PFSK-1 (cell line): Measurements from ENCODE around the gene DDX10.

Source experiments
- FOXP2 ChIP-seq: optimal IDR thresholded peaks from 2 replicates; pipeline ENCODE3; 2011; ENCODE audit warnings: borderline replicate concordance, control low read depth, inconsistent platforms; ENCODE audit not compliant: insufficient read depth; ENCODE audit errors: extremely low read length, extremely low read depth
- POLR2AphosphoS5 ChIP-seq: IDR thresholded peaks from 2 replicates; pipeline ENCODE4 v1.6.1; 2012; ENCODE audit warnings: low read depth, mild to moderate bottlenecking, control low read depth, low read length, moderate library complexity
- SIN3A ChIP-seq: IDR thresholded peaks from 2 replicates; pipeline ENCODE4 v1.6.1; 2012; ENCODE audit warnings: mild to moderate bottlenecking, low read length, moderate library complexity, borderline replicate concordance; ENCODE audit not compliant: insufficient read depth
- TAF1 ChIP-seq: IDR thresholded peaks from 2 replicates; pipeline ENCODE4 v1.6.1; 2012; ENCODE audit warnings: low read length, control low read depth, borderline replicate concordance; ENCODE audit not compliant: insufficient read depth
- TF ChIP-seq, protein P1 (sequence below), 2 experiments: IDR thresholded peaks; 2 replicates each; pipeline versions ENCODE4 v1.6.1 to v1.8.0; 2011 to 2012; ENCODE audit warnings: low read depth in 2 of 2, low read length in 2 of 2, control low read depth in 1 of 2, inconsistent platforms in 1 of 2, mild to moderate bottlenecking in 1 of 2, moderate library complexity in 1 of 2; ENCODE audit not compliant: insufficient read depth in 1 of 2

Gene DDX10

DNA sequence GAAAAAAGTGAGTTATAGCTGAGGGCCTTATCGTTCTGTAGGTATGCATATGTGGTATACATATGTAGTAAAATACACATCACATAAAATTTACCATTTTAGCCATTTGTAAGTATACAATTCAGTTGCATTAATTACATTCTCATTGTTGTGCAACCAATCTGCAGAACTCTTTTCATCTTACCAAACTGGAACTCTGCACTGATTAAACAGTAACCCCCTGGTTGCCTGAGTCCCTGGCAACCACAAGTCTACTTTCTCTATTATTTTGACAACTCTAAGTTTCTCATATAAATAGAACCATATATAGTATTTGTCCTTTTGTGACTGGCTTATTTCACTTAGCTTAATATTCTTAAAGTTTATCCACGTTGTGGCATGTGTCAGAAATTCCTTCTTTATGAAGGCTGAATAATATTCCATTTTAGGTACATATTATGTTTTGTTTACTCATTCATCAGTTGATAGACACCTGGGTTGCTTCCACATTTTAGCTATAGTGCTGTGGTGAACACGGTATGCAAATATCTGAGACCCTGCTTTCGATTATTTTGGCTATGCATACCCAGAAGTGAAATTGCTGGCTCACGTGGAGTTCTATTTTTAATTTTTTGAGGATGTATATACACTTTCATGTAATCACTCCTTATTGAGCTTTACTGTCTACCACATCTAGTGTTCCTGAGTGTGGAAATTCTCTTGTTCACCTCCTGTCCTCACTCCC, 1.6 kb upstream of the DDX10 start:
- TF ChIP-seq POLR2AphosphoS5 (no peak), FOXP2 (no peak), TAF1 (no peak), SIN3A (no peak)
- TF ChIP-seq, protein P1, sequence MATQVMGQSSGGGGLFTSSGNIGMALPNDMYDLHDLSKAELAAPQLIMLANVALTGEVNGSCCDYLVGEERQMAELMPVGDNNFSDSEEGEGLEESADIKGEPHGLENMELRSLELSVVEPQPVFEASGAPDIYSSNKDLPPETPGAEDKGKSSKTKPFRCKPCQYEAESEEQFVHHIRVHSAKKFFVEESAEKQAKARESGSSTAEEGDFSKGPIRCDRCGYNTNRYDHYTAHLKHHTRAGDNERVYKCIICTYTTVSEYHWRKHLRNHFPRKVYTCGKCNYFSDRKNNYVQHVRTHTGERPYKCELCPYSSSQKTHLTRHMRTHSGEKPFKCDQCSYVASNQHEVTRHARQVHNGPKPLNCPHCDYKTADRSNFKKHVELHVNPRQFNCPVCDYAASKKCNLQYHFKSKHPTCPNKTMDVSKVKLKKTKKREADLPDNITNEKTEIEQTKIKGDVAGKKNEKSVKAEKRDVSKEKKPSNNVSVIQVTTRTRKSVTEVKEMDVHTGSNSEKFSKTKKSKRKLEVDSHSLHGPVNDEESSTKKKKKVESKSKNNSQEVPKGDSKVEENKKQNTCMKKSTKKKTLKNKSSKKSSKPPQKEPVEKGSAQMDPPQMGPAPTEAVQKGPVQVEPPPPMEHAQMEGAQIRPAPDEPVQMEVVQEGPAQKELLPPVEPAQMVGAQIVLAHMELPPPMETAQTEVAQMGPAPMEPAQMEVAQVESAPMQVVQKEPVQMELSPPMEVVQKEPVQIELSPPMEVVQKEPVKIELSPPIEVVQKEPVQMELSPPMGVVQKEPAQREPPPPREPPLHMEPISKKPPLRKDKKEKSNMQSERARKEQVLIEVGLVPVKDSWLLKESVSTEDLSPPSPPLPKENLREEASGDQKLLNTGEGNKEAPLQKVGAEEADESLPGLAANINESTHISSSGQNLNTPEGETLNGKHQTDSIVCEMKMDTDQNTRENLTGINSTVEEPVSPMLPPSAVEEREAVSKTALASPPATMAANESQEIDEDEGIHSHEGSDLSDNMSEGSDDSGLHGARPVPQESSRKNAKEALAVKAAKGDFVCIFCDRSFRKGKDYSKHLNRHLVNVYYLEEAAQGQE (IDR thresholded peaks at IDR 0.05; ENCODE audit: insufficient read depth in 1 of 2, low read depth in 2 of 2, low read length in 2 of 2), result no peak

DNA sequence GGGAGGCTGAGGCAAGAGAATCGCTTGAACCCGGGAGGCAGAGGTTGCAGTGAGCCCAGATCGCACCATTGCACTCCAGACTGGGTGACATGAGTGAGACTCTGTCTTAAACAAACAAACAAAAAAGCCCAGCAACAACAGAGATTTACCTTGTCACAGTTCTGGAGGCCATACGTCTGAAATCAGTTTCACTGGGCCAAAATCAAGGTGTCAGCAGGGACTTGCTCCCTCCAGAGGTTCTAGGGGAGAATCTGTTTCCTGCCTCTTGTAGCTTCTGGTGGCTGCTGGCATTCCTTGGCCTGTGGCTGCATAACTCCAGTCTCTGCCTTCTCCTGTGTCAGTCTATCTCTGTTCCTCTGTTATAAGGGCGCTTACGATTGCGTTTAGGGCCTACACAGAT, 1.5 kb downstream of the DDX10 start:
- TF ChIP-seq TAF1 (no peak), SIN3A (no peak), FOXP2 (no peak), POLR2AphosphoS5 (no peak)
- TF ChIP-seq, protein P1 (IDR thresholded peaks at IDR 0.05; ENCODE audit: insufficient read depth in 1 of 2, low read depth in 2 of 2, low read length in 2 of 2), result no peak

DNA sequence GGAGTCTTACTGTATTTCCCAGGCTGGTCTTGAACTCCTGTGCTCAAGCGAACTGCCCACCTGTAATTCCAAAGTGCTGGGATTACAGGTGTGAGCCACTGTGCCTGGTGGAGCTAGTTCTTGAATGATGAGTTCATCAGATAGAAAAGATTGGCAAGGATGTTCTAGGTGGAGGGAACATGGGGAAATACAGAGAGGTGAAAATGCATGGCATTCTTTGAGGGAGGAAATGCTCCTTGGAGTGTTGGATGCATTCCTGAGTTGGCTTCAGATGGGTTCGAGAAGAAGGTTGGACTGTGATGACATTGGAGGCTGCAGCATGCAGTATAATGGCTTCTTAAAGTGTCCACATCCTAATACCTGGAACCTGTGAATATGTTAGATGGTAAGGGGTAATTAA, 4.4 kb downstream of the DDX10 start:
- TF ChIP-seq TAF1 (no peak), POLR2AphosphoS5 (no peak), SIN3A (no peak), FOXP2 (no peak)
- TF ChIP-seq, protein P1 (IDR thresholded peaks at IDR 0.05; ENCODE audit: insufficient read depth in 1 of 2, low read depth in 2 of 2, low read length in 2 of 2), result no peak

DNA sequence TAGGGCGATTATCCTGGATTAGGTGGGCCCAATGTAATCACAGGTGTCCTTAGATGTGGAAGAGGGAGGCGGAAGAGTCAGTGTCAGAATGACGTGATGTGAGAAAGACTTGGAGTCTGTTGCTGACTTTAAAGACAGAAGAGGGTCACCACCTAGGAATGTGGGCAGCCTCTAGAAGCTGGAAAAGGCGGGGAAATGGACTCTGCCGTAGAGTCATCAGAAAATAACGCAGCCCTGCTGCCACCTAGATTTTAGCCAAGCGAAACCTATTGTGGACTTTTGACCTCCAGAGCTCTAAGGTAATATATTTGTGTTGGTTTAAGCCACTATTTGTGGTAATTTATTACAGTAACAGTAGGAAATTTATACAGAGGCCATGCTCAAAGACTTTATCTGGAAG, 4.8 kb downstream of the DDX10 start:
- TF ChIP-seq FOXP2 (no peak), POLR2AphosphoS5 (no peak), SIN3A (no peak), TAF1 (no peak)
- TF ChIP-seq, protein P1 (IDR thresholded peaks at IDR 0.05; ENCODE audit: insufficient read depth in 1 of 2, low read depth in 2 of 2, low read length in 2 of 2), result no peak

DNA sequence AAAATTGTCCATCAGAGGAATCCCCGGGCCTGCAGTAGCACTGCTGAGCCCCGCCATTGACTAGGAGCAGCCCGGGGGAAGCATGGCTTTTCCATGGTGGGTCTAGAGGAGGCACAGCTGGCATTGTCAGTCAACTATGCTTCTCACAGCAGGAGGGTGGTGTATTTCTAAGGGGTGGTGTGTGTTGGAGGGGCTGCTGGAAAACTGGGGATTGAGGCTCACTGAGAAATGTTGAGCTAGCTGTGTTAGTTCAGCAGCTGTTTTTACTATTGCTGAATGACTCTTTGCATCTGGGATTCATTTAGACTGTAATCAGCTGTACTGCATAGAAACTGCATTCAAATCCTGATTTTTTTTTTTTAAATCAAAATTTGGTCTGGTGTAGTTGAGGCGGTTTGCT, 5.6 kb downstream of the DDX10 start:
- TF ChIP-seq SIN3A (no peak), FOXP2 (no peak), TAF1 (no peak), POLR2AphosphoS5 (no peak)
- TF ChIP-seq, protein P1 (IDR thresholded peaks at IDR 0.05; ENCODE audit: insufficient read depth in 1 of 2, low read depth in 2 of 2, low read length in 2 of 2), result no peak
